OCI-LY3 (cell line): ENCODE results near the gene FLT1.

Experiments
- H2AFZ ChIP-seq: fragments of 200-600, 300-600 bp; shearing (Covaris generic); 2 replicates; pipeline ENCODE4 v1.6.0; 2014; ENCODE audit warnings: antibody characterized with exemption, low read depth, low read length
- H3K27ac ChIP-seq: fragments of 200-600, 300-600 bp; sonication (generic); 2 replicates; pipeline ENCODE4 v1.5.1; 2014; ENCODE audit warnings: mild to moderate bottlenecking, low read length, moderate library complexity, mixed read lengths
- H3K27me3 ChIP-seq: fragments of 200-600, 300-600 bp; sonication (generic); 2 replicates; pipeline ENCODE4 v1.6.1; 2014; ENCODE audit warnings: low read depth, low read length, mixed read lengths
- H3K36me3 ChIP-seq: fragments of 200-600, 300-600 bp; sonication (generic); replicated peaks from 2 replicates; pipeline ENCODE3; 2014; ENCODE audit warnings: low read depth, low read length, mixed read lengths
- H3K4me1 ChIP-seq: fragments of 300-600, 200-600 bp; sonication (generic); 2 replicates; pipeline ENCODE4 v1.6.1; 2014; ENCODE audit warnings: low read length, mixed read lengths
- H3K4me2 ChIP-seq: fragments of 200-600, 300-600 bp; sonication (generic); 2 replicates; pipeline ENCODE4 v1.6.1; 2014; ENCODE audit warnings: low read length, mixed read lengths
- H3K4me3 ChIP-seq: fragments of 300-600, 200-600 bp; sonication (generic); 2 replicates; pipeline ENCODE4 v1.5.1; 2014; ENCODE audit warnings: antibody characterized with exemption, mild to moderate bottlenecking, low read length, moderate library complexity
- H3K79me2 ChIP-seq: fragments of 300-600, 200-600 bp; shearing (Covaris generic); 2 replicates; pipeline ENCODE4 v1.6.1; 2014; ENCODE audit warnings: mild to moderate bottlenecking, low read length, mixed read lengths
- H3K9ac ChIP-seq: fragments of 300-600, 200-600 bp; shearing (Covaris generic); 2 replicates; pipeline ENCODE4 v1.6.0; 2014; ENCODE audit warnings: mild to moderate bottlenecking, low read length, moderate library complexity
- H3K9me3 ChIP-seq: fragments of 200-600, 300-600 bp; shearing (Covaris generic); 2 replicates; pipeline ENCODE4 v1.6.1; 2014; ENCODE audit warnings: low read length, mixed read lengths; ENCODE audit not compliant: insufficient read depth
- H4K20me1 ChIP-seq: fragments of 200-600, 300-600 bp; sonication (generic); 2 replicates; pipeline ENCODE4 v1.6.1; 2016; ENCODE audit warnings: low read length, mixed read lengths; ENCODE audit not compliant: insufficient read depth
- EZH2phosphoT487 ChIP-seq: fragments of 200-600 bp; shearing (Covaris generic); IDR thresholded peaks from 2 replicates; pipeline ENCODE4 v1.6.1; 2018; ENCODE audit warnings: antibody characterized with exemption, mixed run types, low read depth
- TF ChIP-seq, protein P1 (sequence below): fragments of 200-600, 300-600 bp; sonication (generic); IDR thresholded peaks from 2 replicates; pipeline ENCODE4 v1.5.1; 2014; ENCODE audit warnings: antibody characterized with exemption, low read length, low read depth

Gene FLT1

DNA sequence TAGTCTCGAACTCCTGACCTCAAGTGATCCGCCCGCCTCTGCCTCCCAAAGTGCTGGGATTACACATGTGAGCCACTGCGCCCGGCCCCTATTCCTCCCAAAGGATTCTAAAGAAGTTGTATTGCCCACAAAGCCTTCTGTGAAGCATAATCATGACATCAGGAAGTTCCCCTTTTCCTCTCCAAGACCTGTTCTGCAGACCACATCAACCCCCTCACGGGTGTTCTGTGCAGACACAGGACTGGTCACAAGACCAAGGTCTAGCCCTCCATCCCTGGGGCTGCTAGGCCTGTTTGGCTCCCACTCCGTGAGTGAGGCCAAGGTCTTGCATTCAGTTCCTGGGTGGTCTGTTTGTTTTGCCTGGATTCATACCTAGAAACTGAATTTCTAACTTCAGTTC is 178.1 kb downstream of the FLT1 start:
- H3K27ac ChIP-seq, result no peak overlapping the region
- H3K4me1 ChIP-seq, result no peaks in the 10 kb centered on the region
- H3K4me3 ChIP-seq, result no peak overlapping the region
- H3K79me2 ChIP-seq, result no peaks in the 10 kb centered on the region
- H3K27me3 ChIP-seq, result no peaks in the 10 kb centered on the region
- H3K36me3 ChIP-seq, result no peaks in the 10 kb centered on the region
- H2AFZ ChIP-seq, result no peak overlapping the region
- H3K9me3 ChIP-seq, result no peaks in the 10 kb centered on the region
- no peak overlapping the region for H3K9ac ChIP-seq
- no peaks in the 10 kb centered on the region for H4K20me1 ChIP-seq
- H3K4me2 ChIP-seq, result no peak overlapping the region
- TF ChIP-seq EZH2phosphoT487, result no peak
- TF ChIP-seq, protein P1, sequence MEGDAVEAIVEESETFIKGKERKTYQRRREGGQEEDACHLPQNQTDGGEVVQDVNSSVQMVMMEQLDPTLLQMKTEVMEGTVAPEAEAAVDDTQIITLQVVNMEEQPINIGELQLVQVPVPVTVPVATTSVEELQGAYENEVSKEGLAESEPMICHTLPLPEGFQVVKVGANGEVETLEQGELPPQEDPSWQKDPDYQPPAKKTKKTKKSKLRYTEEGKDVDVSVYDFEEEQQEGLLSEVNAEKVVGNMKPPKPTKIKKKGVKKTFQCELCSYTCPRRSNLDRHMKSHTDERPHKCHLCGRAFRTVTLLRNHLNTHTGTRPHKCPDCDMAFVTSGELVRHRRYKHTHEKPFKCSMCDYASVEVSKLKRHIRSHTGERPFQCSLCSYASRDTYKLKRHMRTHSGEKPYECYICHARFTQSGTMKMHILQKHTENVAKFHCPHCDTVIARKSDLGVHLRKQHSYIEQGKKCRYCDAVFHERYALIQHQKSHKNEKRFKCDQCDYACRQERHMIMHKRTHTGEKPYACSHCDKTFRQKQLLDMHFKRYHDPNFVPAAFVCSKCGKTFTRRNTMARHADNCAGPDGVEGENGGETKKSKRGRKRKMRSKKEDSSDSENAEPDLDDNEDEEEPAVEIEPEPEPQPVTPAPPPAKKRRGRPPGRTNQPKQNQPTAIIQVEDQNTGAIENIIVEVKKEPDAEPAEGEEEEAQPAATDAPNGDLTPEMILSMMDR, result no peak

DNA sequence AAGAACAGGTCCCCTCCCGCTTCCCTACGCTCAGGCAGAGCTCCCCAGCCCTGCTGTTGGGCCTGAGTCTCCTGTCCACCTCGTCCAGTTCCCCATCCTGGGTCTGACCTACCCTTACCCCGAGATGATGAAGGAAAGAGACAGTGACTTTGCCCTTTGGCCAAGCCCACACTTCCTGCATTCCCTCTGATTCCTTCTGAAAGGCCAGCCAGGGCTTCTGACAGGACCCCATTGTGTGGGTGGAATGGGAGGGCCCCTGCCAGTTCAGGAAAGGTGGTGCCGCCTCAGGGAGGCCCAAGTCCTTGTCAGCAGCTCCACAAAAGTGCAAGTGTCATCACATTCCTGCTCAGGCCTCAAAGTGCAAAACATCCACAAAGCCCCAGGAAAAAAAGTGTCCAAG is 178.8 kb downstream of the FLT1 start:
- TF ChIP-seq EZH2phosphoT487, result no peak
- TF ChIP-seq, protein P1, result no peak
- Histone ChIP-seq H3K4me1 (no peaks in the 10 kb centered on the region), H3K9me3 (no peaks in the 10 kb centered on the region), H3K36me3 (no peaks in the 10 kb centered on the region), H3K27me3 (no peaks in the 10 kb centered on the region), H3K79me2 (no peaks in the 10 kb centered on the region), H3K4me2 (no peak overlapping the region), H3K9ac (no peak overlapping the region), H3K27ac (no peak overlapping the region), H3K4me3 (no peak overlapping the region), H4K20me1 (no peaks in the 10 kb centered on the region), H2AFZ (no peak overlapping the region)

DNA sequence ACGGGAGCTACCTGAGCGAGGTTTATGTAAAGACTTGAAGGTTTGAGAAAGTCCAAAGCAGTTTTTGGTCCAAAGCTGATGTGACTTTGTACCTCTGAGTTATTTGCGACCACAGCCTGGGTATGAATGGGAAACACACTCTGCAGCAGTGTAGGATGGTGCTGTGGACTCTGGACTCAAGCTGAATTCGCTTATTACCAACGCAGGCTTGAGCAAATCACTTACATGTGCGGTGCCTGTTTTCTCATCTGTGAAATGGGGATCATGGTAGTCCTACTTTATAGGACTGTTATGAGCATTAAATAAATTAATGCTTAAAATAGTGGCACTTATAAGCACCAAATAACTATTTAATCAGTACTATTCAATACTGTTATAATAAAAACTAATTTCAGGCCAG is 180.0 kb downstream of the FLT1 start:
- Histone ChIP-seq H3K9ac (no peak overlapping the region), H3K27ac (no peak overlapping the region), H3K79me2 (no peaks in the 10 kb centered on the region), H3K9me3 (no peaks in the 10 kb centered on the region), H4K20me1 (no peaks in the 10 kb centered on the region), H3K4me2 (no peak overlapping the region), H3K4me3 (no peak overlapping the region), H2AFZ (no peak overlapping the region), H3K4me1 (no peaks in the 10 kb centered on the region), H3K27me3 (no peaks in the 10 kb centered on the region), H3K36me3 (no peaks in the 10 kb centered on the region)
- TF ChIP-seq, protein P1, result no peak
- TF ChIP-seq EZH2phosphoT487, result no peak

DNA sequence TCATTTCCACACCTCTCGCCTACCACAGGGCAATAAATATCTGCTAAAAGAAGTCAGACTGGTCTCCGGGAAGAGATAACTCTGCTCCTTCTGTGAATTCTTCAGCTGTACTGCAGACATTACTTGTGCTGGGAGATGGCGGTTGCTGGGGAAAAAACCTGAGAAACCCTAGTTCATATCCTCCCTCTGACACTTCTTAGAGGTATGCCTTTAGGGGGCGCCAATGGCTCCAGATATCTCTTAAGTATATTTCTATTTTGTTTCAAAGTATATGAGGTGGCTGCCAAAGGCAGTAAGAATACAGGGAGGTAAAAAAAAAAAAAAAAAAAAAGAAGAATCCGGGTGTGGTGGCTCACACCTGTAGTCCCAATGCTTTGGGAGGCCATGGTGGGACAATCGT is 181.3 kb downstream of the FLT1 start:
- TF ChIP-seq EZH2phosphoT487, result no peak
- TF ChIP-seq, protein P1, result peak; percentile 56
- no peaks in the 10 kb centered on the region for H4K20me1 ChIP-seq
- H2AFZ ChIP-seq, result no peak overlapping the region
- H3K27me3 ChIP-seq, result no peaks in the 10 kb centered on the region
- no peak overlapping the region for H3K4me2 ChIP-seq
- H3K9me3 ChIP-seq, result no peaks in the 10 kb centered on the region
- no peaks in the 10 kb centered on the region for H3K79me2 ChIP-seq
- no peak overlapping the region for H3K4me3 ChIP-seq
- H3K36me3 ChIP-seq, result no peaks in the 10 kb centered on the region
- no peak overlapping the region for H3K27ac ChIP-seq
- H3K9ac ChIP-seq, result no peak overlapping the region
- H3K4me1 ChIP-seq, result no peaks in the 10 kb centered on the region
